ENCODE data around the gene ATP5MC3.

DNA sequence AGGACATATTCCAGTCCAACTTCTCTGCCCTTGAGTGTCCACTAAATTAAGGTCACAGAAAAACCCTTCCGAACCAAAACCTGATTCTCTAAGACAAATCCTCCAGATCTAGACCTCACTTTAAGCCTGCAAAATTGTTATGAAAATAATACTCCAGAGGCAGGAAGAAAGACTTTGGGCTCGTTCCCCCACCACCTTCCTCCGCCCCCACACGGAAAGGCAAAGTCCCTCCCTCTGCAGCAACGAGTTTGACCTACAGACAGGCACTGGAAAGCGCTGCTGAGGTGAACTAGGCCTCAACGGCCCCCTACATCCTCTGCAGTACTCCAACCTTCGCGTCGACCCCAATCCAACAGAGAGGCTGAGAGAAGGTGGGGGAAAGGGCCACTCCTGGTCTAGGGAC, 808 bp downstream of the ATP5MC3 start:
- TF ChIP-seq GATA2 (IDR thresholded peaks at IDR 0.05; ENCODE audit: low read depth, low read length) (no peak), GATA3 (IDR thresholded peaks at IDR 0.05; ENCODE audit: low read depth, low read length) (no peak)
